Measurements from ENCODE around the gene TTC14. TPM values are rescaled to one million over a fixed set of nuclear protein-coding genes. Genes with fewer than 3 reads are reported as not detected.

TTC14 gene
- total and polyA plus RNA-seq, 4 donors: 5.3 to 34.5 (median 13.2) TPM

DNA sequence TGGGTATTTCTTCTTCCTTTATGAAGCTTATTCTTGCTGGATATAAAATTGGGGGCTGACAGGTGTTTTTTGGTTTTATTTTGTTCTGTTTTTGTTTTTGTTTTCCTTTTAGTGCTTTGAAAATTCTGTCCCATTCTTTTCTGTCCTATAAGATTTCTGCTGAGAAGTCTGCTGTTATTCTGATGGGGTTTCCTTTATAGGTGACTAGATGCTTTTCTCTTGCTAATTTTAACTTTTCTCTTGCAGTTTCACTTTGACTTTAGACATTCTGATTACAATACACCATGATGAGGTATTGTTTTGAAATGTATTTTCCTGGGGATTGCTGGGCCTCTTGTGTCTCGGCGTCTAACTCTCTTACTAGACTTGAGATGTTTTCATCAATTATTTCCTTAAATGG lies 22.8 kb downstream of the TTC14 start:
- WGBS: 93% methylated on average over 2 of the region's 2 CpGs
- no peak overlapping the region for H3K9ac ChIP-seq (ENCODE audit: low read depth in 1 of 2, low read length in 2 of 2)
- TF ChIP-seq HNF4A (conservative IDR thresholded peaks at IDR 0.05) (no peak), GABPA (IDR thresholded peaks at IDR 0.05 in 1 of 2, conservative IDR thresholded peaks at IDR 0.05 in 1 of 2) (no peak), SP1 (IDR thresholded peaks at IDR 0.05) (no peak), RXRA (IDR thresholded peaks at IDR 0.05) (no peak), YY1 (IDR thresholded peaks at IDR 0.05) (no peak), NR2F2 (IDR thresholded peaks at IDR 0.05) (no peak), JUND (IDR thresholded peaks at IDR 0.05) (no peak), FOXA1 (IDR thresholded peaks at IDR 0.05) (no peak), RAD21 (IDR thresholded peaks at IDR 0.05) (no peak), FOXA2 (IDR thresholded peaks at IDR 0.05) (no peak), HNF4G (IDR thresholded peaks at IDR 0.05) (no peak), EGR1 (IDR thresholded peaks at IDR 0.05; ENCODE audit: low read depth in 2 of 2) (no peak), TAF1 (conservative IDR thresholded peaks at IDR 0.05) (no peak)
- TF ChIP-seq, protein P1, sequence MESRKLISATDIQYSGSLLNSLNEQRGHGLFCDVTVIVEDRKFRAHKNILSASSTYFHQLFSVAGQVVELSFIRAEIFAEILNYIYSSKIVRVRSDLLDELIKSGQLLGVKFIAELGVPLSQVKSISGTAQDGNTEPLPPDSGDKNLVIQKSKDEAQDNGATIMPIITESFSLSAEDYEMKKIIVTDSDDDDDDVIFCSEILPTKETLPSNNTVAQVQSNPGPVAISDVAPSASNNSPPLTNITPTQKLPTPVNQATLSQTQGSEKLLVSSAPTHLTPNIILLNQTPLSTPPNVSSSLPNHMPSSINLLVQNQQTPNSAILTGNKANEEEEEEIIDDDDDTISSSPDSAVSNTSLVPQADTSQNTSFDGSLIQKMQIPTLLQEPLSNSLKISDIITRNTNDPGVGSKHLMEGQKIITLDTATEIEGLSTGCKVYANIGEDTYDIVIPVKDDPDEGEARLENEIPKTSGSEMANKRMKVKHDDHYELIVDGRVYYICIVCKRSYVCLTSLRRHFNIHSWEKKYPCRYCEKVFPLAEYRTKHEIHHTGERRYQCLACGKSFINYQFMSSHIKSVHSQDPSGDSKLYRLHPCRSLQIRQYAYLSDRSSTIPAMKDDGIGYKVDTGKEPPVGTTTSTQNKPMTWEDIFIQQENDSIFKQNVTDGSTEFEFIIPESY (IDR thresholded peaks at IDR 0.05): no peak
- TF ChIP-seq, protein P2, sequence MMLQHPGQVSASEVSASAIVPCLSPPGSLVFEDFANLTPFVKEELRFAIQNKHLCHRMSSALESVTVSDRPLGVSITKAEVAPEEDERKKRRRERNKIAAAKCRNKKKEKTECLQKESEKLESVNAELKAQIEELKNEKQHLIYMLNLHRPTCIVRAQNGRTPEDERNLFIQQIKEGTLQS (IDR thresholded peaks at IDR 0.05): no peak
- TF ChIP-seq, protein P3, sequence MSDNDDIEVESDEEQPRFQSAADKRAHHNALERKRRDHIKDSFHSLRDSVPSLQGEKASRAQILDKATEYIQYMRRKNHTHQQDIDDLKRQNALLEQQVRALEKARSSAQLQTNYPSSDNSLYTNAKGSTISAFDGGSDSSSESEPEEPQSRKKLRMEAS (IDR thresholded peaks at IDR 0.05): no peak
- TF ChIP-seq, protein P4, sequence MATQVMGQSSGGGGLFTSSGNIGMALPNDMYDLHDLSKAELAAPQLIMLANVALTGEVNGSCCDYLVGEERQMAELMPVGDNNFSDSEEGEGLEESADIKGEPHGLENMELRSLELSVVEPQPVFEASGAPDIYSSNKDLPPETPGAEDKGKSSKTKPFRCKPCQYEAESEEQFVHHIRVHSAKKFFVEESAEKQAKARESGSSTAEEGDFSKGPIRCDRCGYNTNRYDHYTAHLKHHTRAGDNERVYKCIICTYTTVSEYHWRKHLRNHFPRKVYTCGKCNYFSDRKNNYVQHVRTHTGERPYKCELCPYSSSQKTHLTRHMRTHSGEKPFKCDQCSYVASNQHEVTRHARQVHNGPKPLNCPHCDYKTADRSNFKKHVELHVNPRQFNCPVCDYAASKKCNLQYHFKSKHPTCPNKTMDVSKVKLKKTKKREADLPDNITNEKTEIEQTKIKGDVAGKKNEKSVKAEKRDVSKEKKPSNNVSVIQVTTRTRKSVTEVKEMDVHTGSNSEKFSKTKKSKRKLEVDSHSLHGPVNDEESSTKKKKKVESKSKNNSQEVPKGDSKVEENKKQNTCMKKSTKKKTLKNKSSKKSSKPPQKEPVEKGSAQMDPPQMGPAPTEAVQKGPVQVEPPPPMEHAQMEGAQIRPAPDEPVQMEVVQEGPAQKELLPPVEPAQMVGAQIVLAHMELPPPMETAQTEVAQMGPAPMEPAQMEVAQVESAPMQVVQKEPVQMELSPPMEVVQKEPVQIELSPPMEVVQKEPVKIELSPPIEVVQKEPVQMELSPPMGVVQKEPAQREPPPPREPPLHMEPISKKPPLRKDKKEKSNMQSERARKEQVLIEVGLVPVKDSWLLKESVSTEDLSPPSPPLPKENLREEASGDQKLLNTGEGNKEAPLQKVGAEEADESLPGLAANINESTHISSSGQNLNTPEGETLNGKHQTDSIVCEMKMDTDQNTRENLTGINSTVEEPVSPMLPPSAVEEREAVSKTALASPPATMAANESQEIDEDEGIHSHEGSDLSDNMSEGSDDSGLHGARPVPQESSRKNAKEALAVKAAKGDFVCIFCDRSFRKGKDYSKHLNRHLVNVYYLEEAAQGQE (IDR thresholded peaks at IDR 0.05): no peak
- TF ChIP-seq, protein P5, sequence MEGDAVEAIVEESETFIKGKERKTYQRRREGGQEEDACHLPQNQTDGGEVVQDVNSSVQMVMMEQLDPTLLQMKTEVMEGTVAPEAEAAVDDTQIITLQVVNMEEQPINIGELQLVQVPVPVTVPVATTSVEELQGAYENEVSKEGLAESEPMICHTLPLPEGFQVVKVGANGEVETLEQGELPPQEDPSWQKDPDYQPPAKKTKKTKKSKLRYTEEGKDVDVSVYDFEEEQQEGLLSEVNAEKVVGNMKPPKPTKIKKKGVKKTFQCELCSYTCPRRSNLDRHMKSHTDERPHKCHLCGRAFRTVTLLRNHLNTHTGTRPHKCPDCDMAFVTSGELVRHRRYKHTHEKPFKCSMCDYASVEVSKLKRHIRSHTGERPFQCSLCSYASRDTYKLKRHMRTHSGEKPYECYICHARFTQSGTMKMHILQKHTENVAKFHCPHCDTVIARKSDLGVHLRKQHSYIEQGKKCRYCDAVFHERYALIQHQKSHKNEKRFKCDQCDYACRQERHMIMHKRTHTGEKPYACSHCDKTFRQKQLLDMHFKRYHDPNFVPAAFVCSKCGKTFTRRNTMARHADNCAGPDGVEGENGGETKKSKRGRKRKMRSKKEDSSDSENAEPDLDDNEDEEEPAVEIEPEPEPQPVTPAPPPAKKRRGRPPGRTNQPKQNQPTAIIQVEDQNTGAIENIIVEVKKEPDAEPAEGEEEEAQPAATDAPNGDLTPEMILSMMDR (IDR thresholded peaks at IDR 0.05; ENCODE audit: low read depth, low read length, missing input control): no peak
- no peak overlapping the region for H3K27ac ChIP-seq (ENCODE audit: low read depth in 1 of 2, low read length in 2 of 2)
- no peaks in the 10 kb centered on the region for H3K27me3 ChIP-seq (ENCODE audit: control insufficient read depth in 4 of 4, insufficient read depth in 4 of 4, low read length in 3 of 4)
- DNase-seq (ENCODE audit: low spot score): no peak
- no peaks in the 10 kb centered on the region for H3K4me1 ChIP-seq (ENCODE audit: control insufficient read depth in 4 of 4, insufficient read depth in 4 of 4, low read length in 3 of 4)
- H3K4me3 ChIP-seq (ENCODE audit: low read depth in 1 of 3, low read length in 3 of 3): no peak overlapping the region
- H3K9me3 ChIP-seq (ENCODE audit: control insufficient read depth in 4 of 4, low read length in 3 of 4): no peaks in the 10 kb centered on the region
- H3K36me3 ChIP-seq (ENCODE audit: control insufficient read depth in 4 of 4, insufficient read depth in 3 of 4, low read depth in 1 of 4, low read length in 3 of 4): peaks cover 0 to 1% (median 0%) of the 10 kb centered on the region in 4 donors
